GM21619 (cell line): Measurements from ENCODE around the gene OGDH.

ENCODE experiments used
- ATAC-seq: cut with Tn5 transposase; IDR thresholded peaks from one replicate; pipeline ENCODE4 v1.9.1; 2021; ENCODE audit not compliant: unreplicated experiment

The OGDH gene

GRCh38 chr7:44756904-44757303 is 150.5 kb downstream of the OGDH start:
- no peak for ATAC-seq

- ATAC-seq: no peak
Observed at GRCh38 chr7:44757311-44757710, 150.9 kb downstream of the OGDH start.

GRCh38 chr7:44757739-44758138 is 151.3 kb downstream of the OGDH start:
- ATAC-seq: no peak
